Activated naive CD8-positive, alpha-beta T cell treated with anti-CD3 and anti-CD28 coated beads, Interleukin-2, amount 10 ng/mL, durations not matched to agents 7 days and 5 days (primary cell): ENCODE data around the gene ITPRIP. TPM values are rescaled to one million over a fixed set of nuclear protein-coding genes. Genes with fewer than 3 reads are reported as not detected.
A peak's percentile ranks its signal among the peaks of the same experiment; 100 is the strongest.

Experiments used
- ATAC-seq: fragments of 150-1000 bp; cut with Tn5 transposase; one replicate; pipeline ENCODE4 v1.10.0; 2021; ENCODE audit warnings: low read depth, moderate library complexity
- POLR2A ChIA-PET: fragments of 350-600 bp; sonication (Branson Sonifier 250); formaldehyde crosslinking; loops from one replicate; lab custom pipeline; 2021; ENCODE audit warnings: antibody characterized with exemption; lab: Charles Lee
- DNase-seq: peaks from one replicate; pipeline ENCODE4 v3.0.0; 2021
- H3K27ac Mint-ChIP-seq: one replicate; pipeline ENCODE4 v1.8.0; 2022; ENCODE audit warnings: mild to moderate bottlenecking, mixed read lengths
- H3K27me3 Mint-ChIP-seq: one replicate; pipeline ENCODE4 v1.8.0; 2022; ENCODE audit warnings: mild to moderate bottlenecking, moderate library complexity, mixed read lengths
- H3K36me3 Mint-ChIP-seq: one replicate; pipeline ENCODE4 v1.8.0; 2021; ENCODE audit warnings: mild to moderate bottlenecking, mixed read lengths
- H3K4me1 Mint-ChIP-seq: one replicate; pipeline ENCODE4 v1.8.0; 2021; ENCODE audit warnings: mixed read lengths
- H3K4me3 Mint-ChIP-seq: one replicate; pipeline ENCODE4 v1.8.0; 2022; ENCODE audit warnings: mild to moderate bottlenecking, moderate library complexity, mixed read lengths
- H3K9me3 Mint-ChIP-seq: one replicate; pipeline ENCODE4 v1.8.0; 2021; ENCODE audit warnings: mixed read lengths
- microRNA-seq: library from miRNA; unstranded; fragments of <30 nt; microRNA quantifications from one replicate; pipeline ENCODE4 v1.2.0, GENCODE V29; 2022
- total RNA-seq, 2 experiments: library from RNA; stranded (reverse); gene quantifications; one replicate each; pipeline ENCODE4 v1.2.3, GENCODE V29; 2021

Gene ITPRIP
- total RNA-seq, 2 experiments from 2014 or later = 24.7 to 25.4 TPM

DNA sequence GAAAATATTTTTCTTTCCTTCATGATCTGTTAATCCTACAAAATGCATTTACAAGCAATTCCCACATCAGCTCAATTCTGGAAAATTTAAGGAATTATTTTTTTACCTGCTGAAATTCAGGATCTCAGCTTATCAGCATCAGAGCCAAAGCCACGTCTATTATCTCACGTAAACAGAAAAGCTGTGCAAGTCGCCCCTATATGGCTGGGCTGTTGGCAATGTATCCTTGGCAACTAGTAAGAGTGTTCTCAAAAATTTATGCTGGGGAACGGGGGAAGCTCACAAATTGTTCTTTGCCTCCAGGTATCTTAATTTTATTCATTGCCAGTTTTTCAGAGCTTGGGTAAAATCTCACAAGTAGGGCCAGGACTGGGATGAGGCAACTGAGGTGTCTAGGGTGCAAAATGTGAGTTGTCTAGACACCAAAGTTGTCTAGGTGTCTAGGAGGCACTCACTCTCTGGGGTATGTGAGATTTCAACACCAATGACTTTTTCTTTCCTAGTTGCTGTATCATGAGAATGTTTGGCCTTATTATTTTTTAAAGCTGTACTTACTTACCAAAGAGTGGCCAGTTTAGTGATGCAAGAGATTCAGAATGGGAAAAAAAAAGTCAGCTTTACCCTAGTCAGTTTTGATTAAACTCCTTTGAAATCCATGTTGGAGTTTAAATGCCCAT, 64.2 kb downstream of the ITPRIP start:
- Mint-ChIP-seq H3K9me3 (no peaks in the 10 kb centered on the region), H3K27me3 (peaks cover 8% of the 10 kb centered on the region), H3K27ac (no peak overlapping the region), H3K4me1 (peaks cover 6% of the 10 kb centered on the region), H3K36me3 (no peaks in the 10 kb centered on the region), H3K4me3 (no peak overlapping the region)
- ATAC-seq (no peak), DNase-seq (no peak)
- POLR2A ChIA-PET = interaction anchor here (1.2 to 1.7 kb wide), 4 partner anchors 8 to 61 kb away, joined by 4 to 8 read pairs (median 6); partner anchors contain the start of gene CFAP43

DNA sequence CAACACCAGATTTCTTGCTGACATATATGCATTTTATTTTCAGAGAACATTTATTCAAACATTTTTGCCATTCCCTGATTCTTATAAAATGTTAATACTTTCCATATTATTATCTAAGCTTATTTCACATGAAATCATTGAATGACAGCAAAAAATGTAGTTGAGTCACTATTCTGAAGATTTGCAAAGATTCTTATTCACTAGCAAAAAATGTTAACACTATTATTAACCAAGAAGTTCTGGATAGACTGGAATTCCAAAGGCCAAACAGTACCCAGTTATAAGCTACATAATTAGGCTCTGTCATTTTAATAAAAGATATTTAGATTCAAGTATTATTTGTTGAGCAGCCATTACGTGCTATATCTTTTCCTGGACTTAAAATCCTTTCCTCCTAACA, 65.0 kb downstream of the ITPRIP start:
- no peak overlapping the region for H3K27ac Mint-ChIP-seq
- DNase-seq (no peak), ATAC-seq (no peak)
- no peak overlapping the region for H3K4me3 Mint-ChIP-seq
- H3K9me3 Mint-ChIP-seq = no peaks in the 10 kb centered on the region
- POLR2A ChIA-PET = no interaction called here
- H3K4me1 Mint-ChIP-seq = peaks cover 7% of the 10 kb centered on the region
- peaks cover 2% of the 10 kb centered on the region for H3K36me3 Mint-ChIP-seq
- H3K27me3 Mint-ChIP-seq = peaks cover 8% of the 10 kb centered on the region

DNA sequence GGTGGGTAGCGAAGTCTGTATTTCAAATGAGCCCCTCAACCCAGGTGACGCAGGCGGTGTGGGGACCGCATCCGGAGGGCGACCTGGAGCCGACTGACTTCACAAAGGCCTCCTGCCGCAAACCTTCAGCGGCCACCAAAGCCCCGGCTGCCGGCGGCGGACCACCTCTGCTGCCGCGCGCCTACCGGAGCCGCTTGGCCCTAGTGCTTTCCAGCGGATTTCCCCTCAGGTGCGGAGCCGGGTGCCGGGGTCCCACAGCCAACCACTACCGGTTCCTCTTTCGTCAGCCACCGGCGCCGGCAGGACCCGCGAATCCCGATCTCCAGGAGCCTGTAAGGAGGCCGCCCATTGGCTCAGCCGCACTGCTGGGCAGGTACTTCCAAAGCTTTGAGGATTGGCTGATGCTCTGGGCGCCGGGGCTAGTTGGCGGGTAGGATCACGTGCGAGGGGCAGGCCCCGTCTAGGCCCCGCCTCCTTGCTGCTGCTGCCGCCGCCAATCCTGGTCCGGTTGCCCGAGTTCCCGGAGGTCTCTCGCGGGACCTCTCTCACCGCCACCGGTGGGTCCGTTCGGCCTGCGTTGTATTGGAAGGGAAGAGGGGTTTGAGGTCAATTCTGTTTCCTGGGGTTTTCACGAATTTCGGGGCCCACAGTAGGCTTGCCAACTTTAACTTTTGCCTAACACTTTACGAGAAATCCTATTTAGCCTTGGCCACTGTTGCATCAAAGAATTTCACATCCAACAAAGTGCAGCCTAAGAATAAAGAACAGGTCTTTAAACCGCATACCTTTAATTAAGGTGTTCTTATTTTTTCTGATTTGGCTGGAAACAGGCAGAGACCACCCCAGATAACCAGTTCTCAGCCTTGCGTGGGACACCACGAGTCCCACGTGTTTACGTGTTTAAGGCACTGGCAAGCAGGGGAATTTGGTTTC, 69.3 kb downstream of the ITPRIP start, which contains the start of gene GSTO2:
TSS of gene GSTO2 (plus strand) at position 472 of the 933 bp plus-strand sequence. CDS start 5,732 bp downstream, outside the sequence.
- H3K9me3 Mint-ChIP-seq = no peaks in the 10 kb centered on the region
- H3K4me1 Mint-ChIP-seq = peaks cover 27% of the 10 kb centered on the region
- peaks cover 27% of the 10 kb centered on the region for H3K36me3 Mint-ChIP-seq
- H3K27me3 Mint-ChIP-seq = no peaks in the 10 kb centered on the region
- peak; percentile 98 for ATAC-seq
- peak within 1 kb of the TSS; percentile 86 for H3K27ac Mint-ChIP-seq
- peak; percentile 95 for DNase-seq
- POLR2A ChIA-PET = interaction anchor here (0.6 to 4.9 kb wide), 9 partner anchors 11 to 85 kb away, joined by 3 to 29 read pairs (median 4); partner anchors contain the start of genes CFAP43, CFAP58 and GSTO1
- H3K4me3 Mint-ChIP-seq = peak within 1 kb of the TSS; percentile 85

DNA sequence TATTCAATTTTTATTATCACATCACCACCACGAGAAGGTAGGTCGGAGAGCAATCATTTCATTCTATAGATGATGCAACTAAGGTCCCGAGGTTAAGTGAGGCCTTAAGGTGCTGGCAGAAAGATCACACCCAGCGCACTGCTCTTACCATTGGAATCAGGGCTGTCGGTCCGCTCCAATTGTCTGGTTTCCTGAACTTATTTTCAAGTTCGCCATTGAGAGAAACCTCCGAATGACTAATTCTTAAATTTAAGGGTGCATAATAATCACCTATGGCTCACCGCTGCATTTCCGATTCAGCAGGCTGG, 69.9 kb downstream of the ITPRIP start:
- Mint-ChIP-seq H3K4me3 (peak overlapping the region; percentile 85), H3K36me3 (peaks cover 30% of the 10 kb centered on the region), H3K4me1 (peaks cover 29% of the 10 kb centered on the region), H3K27me3 (no peaks in the 10 kb centered on the region), H3K27ac (peak overlapping the region; percentile 86), H3K9me3 (no peaks in the 10 kb centered on the region)
- DNase-seq = no peak
- POLR2A ChIA-PET = interaction anchor here (0.9 to 4.9 kb wide), 8 partner anchors 12 to 352 kb away, joined by 3 to 29 read pairs (median 4); partner anchors contain the start of genes CFAP58 and GSTO1
- no peak for ATAC-seq

DNA sequence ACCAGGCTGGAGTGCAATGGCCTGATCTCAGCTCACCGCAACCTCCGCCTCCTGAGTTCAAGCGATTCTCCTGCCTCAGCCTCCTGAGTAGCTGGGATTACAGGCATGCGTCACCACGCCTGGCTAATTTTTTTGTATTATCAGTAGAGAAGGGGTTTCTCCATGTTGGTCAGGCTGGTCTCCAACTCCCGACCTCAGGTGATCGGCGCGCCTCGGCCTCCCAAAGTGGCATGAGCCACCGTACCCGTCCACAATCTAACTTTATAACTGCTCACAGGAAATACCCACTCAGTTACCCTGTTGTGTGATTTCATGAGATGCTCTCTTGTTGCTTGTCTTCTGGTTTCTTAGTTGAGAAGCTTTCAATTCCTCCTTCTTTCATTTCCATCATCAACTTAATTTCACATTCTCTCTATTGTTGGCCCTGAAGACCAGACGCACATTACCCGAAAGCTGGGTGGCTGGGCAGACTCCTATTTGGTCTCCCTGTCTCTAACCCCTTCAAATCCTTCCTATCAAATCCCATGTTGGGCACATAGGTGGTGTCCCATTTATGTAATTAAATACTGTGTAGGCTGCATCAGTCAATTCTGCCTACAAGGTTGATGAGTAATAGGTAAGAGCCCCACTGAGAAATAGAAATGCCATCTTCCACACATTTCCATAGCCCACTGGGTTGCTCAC, 70.4 kb downstream of the ITPRIP start:
- Mint-ChIP-seq H3K9me3 (no peaks in the 10 kb centered on the region), H3K27ac (peak overlapping the region; percentile 86), H3K4me1 (peaks cover 29% of the 10 kb centered on the region), H3K4me3 (peak overlapping the region; percentile 85), H3K36me3 (peaks cover 30% of the 10 kb centered on the region), H3K27me3 (no peaks in the 10 kb centered on the region)
- POLR2A ChIA-PET = interaction anchor here (0.8 to 4.9 kb wide), 3 partner anchors 13 to 351 kb away, joined by 3 to 29 read pairs (median 3); partner anchors contain the start of genes GSTO1 and ITPRIP
- DNase-seq = no peak
- ATAC-seq = no peak

DNA sequence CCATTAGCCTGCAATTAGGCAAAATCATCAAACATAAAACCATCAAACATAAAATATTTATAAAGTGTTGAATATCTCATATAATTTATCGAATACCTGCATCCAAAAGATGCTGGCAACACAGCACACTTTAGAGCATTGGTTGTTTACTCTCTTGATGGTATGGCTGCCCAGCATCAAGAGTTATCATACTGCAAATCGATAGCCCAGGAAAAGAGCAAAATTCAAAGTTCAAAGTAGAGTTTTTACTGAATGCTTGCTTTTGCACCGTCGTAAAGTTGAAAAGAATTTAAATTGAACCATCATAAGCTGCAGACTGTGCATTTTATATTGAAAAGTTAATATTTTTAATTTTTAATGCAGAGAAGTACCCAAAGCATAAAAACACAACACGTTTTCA, 73.5 kb downstream of the ITPRIP start:
- POLR2A ChIA-PET = interaction anchor here (4.9 kb wide), 1 partner anchor 10 kb away, joined by 29 read pairs; the partner anchor contains the start of gene GSTO1
- ATAC-seq = no peak
- Mint-ChIP-seq H3K27ac (no peak overlapping the region), H3K4me1 (peaks cover 49% of the 10 kb centered on the region), H3K27me3 (no peaks in the 10 kb centered on the region), H3K4me3 (no peak overlapping the region), H3K9me3 (no peaks in the 10 kb centered on the region), H3K36me3 (peaks cover 49% of the 10 kb centered on the region)
- DNase-seq = no peak

DNA sequence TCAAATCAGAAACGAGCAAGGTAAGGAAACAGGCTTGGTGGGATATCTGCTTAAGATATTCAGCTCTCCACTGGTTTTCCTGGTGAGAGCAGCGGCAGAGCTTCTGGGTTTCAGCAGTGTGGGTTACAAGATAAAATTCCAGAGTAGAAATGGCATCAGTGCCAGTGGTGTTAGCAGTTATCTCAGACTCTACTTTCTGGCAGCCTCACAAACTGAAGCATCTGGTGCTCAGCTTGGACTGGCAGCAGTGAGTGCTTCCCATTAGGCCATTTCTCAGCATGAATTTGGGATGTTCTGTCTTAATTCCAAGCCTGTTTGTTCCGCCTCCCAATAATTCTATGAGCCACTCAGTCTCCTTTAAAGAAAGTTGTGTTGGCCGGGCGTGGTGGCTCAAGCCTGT, 76.2 kb downstream of the ITPRIP start:
- Mint-ChIP-seq H3K9me3 (no peaks in the 10 kb centered on the region), H3K4me3 (no peak overlapping the region), H3K27ac (no peak overlapping the region)

DNA sequence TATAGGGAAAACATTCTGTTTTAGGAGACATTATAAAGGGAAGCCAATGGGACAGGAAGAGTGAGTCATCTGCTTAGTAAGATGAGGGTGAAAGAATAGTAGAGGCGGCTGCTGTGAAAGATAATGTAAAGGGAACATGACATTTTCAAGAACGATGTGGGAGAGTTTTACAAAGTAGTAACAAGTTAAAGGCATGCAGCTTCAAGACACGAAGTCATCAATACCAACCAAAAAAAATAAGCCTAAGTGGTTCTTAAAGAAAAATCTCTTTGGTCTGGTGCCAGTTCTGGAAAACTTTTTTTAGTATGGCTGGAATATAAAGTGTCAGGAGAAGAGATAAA, 77.5 kb downstream of the ITPRIP start:
- POLR2A ChIA-PET = no interaction called here
- Mint-ChIP-seq H3K9me3 (no peaks in the 10 kb centered on the region), H3K36me3 (peaks cover 51% of the 10 kb centered on the region), H3K4me3 (peak overlapping the region; percentile 21), H3K4me1 (peaks cover 59% of the 10 kb centered on the region), H3K27me3 (no peaks in the 10 kb centered on the region), H3K27ac (peak overlapping the region; percentile 70)
- ATAC-seq = peak; percentile 37
- DNase-seq = no peak

More for the DNA sequence above, 76.2 kb downstream of the ITPRIP start:
- no peaks in the 10 kb centered on the region for H3K27me3 Mint-ChIP-seq
- H3K4me1 Mint-ChIP-seq = peaks cover 53% of the 10 kb centered on the region
- ATAC-seq (no peak), DNase-seq (no peak)
- peaks cover 60% of the 10 kb centered on the region for H3K36me3 Mint-ChIP-seq
- POLR2A ChIA-PET = interaction anchor here (1.0 kb wide), 1 partner anchor 292 kb away, joined by 3 read pairs; no protein-coding TSS in a partner anchor

DNA sequence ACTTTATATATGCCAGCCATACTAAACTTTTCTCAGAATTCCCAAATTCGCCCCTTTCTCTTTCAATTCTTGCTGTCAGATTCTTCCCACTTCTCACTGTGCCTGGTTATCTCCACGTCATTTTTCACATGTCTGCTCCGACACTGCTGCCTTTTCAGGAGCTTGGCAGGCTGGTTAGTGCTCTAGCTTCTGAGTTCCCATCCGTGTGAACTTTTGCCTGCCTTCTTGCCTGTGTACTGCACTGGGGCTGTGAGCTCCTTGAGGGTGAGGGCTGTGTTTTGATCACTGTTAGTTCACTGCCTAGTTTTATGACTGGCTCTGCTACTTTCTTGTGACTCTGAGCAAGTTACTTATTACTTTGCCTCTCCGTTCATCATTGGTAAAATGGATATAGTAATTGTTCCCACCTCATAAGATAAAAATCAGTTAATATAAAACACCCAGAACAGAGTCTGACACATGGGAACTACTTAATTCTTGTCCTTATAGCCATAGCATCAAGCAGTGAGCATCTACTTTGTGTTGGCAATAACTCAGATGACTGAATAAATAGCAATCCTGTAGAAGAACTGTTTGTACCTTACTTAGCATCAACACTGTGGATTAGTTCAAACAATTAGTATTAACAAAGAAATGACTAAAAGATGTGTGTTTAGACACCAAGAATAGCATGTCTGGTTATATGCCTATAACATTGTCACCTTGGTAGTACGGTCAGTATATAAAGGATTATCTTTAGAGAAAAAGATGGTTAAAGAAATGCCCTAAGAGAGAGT, 78.1 kb downstream of the ITPRIP start:
- DNase-seq = no peak
- Mint-ChIP-seq H3K9me3 (no peaks in the 10 kb centered on the region), H3K4me3 (peak overlapping the region; percentile 21), H3K27ac (peak overlapping the region; percentile 70), H3K36me3 (peaks cover 48% of the 10 kb centered on the region), H3K4me1 (peaks cover 59% of the 10 kb centered on the region), H3K27me3 (no peaks in the 10 kb centered on the region)
- ATAC-seq = no peak
- POLR2A ChIA-PET = no interaction called here

Small RNA genes lying within 50 kb of the gene (microRNA-seq; reads per million reads assigned to microRNA genes)
- not detected for gene MIR4482

Other genes starting within 250 kb of the ITPRIP start
- gene SFR1, start 216.3 kb downstream of the ITPRIP start, total RNA-seq = 10 to 100 TPM; 13.3 to 15.7 TPM
- gene CFAP43, start 106.1 kb downstream of the ITPRIP start, total RNA-seq = under 1 TPM in 1 of 2 experiments, not detected in 1; 0.25 TPM
- 10 to 100 TPM; 92.2 to 97.7 TPM for gene GSTO1, start 83.6 kb downstream of the ITPRIP start, total RNA-seq
- gene GSTO2, start 69.3 kb downstream of the ITPRIP start, total RNA-seq = 1 to 10 TPM; 1.4 TPM
- gene CFAP58, start 15.4 kb upstream of the ITPRIP start, total RNA-seq = under 1 TPM; 0.28 to 0.34 TPM